ENCODE measurements around the gene TSPAN18.

DNA sequence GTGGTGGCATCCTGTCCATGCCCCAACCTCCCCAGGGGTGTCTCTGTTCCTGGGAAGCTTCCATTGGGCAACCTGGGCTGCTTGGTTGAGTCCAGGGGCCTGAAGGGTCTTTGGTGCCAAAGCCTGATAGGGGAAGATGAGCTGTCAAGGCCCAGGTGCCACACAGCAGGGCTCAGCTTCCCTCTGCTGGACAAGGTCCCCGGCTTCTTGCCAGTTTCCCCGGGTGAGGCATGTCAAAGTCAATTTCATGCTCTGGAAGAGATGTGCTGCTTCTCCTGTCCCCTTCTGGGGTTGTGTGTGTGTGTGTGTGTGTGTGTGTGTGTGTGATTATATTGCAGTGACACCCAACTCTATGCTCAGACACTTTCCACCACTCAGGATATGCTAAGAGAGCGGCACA is 197.0 kb downstream of the TSPAN18 start:
- TF ChIP-seq, protein P1, sequence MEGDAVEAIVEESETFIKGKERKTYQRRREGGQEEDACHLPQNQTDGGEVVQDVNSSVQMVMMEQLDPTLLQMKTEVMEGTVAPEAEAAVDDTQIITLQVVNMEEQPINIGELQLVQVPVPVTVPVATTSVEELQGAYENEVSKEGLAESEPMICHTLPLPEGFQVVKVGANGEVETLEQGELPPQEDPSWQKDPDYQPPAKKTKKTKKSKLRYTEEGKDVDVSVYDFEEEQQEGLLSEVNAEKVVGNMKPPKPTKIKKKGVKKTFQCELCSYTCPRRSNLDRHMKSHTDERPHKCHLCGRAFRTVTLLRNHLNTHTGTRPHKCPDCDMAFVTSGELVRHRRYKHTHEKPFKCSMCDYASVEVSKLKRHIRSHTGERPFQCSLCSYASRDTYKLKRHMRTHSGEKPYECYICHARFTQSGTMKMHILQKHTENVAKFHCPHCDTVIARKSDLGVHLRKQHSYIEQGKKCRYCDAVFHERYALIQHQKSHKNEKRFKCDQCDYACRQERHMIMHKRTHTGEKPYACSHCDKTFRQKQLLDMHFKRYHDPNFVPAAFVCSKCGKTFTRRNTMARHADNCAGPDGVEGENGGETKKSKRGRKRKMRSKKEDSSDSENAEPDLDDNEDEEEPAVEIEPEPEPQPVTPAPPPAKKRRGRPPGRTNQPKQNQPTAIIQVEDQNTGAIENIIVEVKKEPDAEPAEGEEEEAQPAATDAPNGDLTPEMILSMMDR (IDR thresholded peaks at IDR 0.05; ENCODE audit: control extremely low read depth in 1 of 3, insufficient read depth in 1 of 3, low read depth in 1 of 3, low read length in 3 of 3), result no peak
- TF ChIP-seq GABPA (IDR thresholded peaks at IDR 0.05; ENCODE audit: borderline replicate concordance, insufficient read depth, low read length), result no peak
- TF ChIP-seq POLR2A (IDR thresholded peaks at IDR 0.05; ENCODE audit: control extremely low read depth in 1 of 2, low read depth in 2 of 2, low read length in 2 of 2), result no peak
- TF ChIP-seq POLR2AphosphoS5 (IDR thresholded peaks at IDR 0.05; ENCODE audit: low read depth, low read length), result no peak
- TF ChIP-seq KDM5A (IDR thresholded peaks at IDR 0.05; ENCODE audit: low read length), result no peak
- TF ChIP-seq KDM1A (IDR thresholded peaks at IDR 0.05; ENCODE audit: borderline replicate concordance, low read length), result no peak
- no peak for TF ChIP-seq RXRA (IDR thresholded peaks at IDR 0.05; ENCODE audit: insufficient read depth, low read depth, low read length)
- TF ChIP-seq JUND (IDR thresholded peaks at IDR 0.05; ENCODE audit: low read length), result no peak
- no peak for TF ChIP-seq NRF1 (IDR thresholded peaks at IDR 0.05; ENCODE audit: low read depth, low read length)
- no peak for TF ChIP-seq CBX5 (IDR thresholded peaks at IDR 0.05; ENCODE audit: low read depth, low read length)
- no peak for TF ChIP-seq RNF2 (IDR thresholded peaks at IDR 0.05; ENCODE audit: borderline replicate concordance, low read depth, low read length, missing control alignments, poor library complexity, severe bottlenecking)
- no peak for TF ChIP-seq EZH2 (IDR thresholded peaks at IDR 0.05; ENCODE audit: low read depth, low read length, severe bottlenecking)
